Keratinocyte (primary cell): ENCODE measurements around the gene LRRC7.

ENCODE experiments used
- EZH2 ChIP-seq: IDR thresholded peaks from one replicate; pipeline ENCODE4 v1.6.1; 2012; ENCODE audit warnings: inconsistent platforms, mild to moderate bottlenecking, low read length, moderate library complexity
- TF ChIP-seq, protein P1 (sequence below), 3 experiments: IDR thresholded peaks in 1 of 3; conservative IDR thresholded peaks in 1 of 3; optimal IDR thresholded peaks in 1 of 3; 2 replicates in 2 of 3; 3 replicates in 1 of 3; pipeline versions ENCODE3 to v1.5.1; 2011; ENCODE audit warnings: low read length in 3 of 3, mild to moderate bottlenecking in 3 of 3, moderate library complexity in 2 of 3, control low read depth in 1 of 3, inconsistent platforms in 1 of 3; ENCODE audit not compliant: insufficient read depth in 2 of 3; ENCODE audit errors: extremely low read depth in 1 of 3

DNA sequence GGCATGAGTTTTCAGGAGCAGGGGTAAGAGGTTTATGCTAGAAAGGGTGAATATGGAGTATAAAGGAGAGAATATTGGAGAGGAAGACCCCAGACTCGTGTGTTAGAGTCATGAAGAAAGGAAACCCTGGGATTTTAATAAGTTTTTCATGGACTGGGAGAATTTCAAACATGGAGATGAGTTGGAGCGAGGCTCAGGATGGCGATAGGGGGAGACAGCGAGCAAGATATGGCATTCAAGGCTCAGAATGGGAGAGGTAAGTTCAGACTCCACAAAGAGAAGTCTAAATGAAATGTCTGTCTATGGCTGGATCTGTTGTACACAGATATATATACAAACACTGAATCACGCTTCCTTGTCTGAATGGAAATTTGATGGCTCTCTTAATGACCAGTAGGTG lies 545.1 kb downstream of the LRRC7 start:
- TF ChIP-seq, protein P1, sequence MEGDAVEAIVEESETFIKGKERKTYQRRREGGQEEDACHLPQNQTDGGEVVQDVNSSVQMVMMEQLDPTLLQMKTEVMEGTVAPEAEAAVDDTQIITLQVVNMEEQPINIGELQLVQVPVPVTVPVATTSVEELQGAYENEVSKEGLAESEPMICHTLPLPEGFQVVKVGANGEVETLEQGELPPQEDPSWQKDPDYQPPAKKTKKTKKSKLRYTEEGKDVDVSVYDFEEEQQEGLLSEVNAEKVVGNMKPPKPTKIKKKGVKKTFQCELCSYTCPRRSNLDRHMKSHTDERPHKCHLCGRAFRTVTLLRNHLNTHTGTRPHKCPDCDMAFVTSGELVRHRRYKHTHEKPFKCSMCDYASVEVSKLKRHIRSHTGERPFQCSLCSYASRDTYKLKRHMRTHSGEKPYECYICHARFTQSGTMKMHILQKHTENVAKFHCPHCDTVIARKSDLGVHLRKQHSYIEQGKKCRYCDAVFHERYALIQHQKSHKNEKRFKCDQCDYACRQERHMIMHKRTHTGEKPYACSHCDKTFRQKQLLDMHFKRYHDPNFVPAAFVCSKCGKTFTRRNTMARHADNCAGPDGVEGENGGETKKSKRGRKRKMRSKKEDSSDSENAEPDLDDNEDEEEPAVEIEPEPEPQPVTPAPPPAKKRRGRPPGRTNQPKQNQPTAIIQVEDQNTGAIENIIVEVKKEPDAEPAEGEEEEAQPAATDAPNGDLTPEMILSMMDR (optimal IDR thresholded peaks at IDR 0.05 in 1 of 3, IDR thresholded peaks at IDR 0.05 in 1 of 3, conservative IDR thresholded peaks at IDR 0.05 in 1 of 3; ENCODE audit: extremely low read depth in 1 of 3, insufficient read depth in 2 of 3, low read length in 3 of 3): peak in 2 of 3 experiments; percentile 17 to 45
- TF ChIP-seq EZH2: no peak
